Stromal cell of bone marrow (primary cell): Measurements from ENCODE around the gene OR10A2.
"Not testable (repeated sequence)": the region's sequence is repeated elsewhere in the genome, so short reads cannot be mapped to it uniquely, and the experiment has no call there.

Source experiments
- DNase-seq: peaks from one replicate; pipeline ENCODE4 v3.0.0-alpha.2; 2012; ENCODE audit warnings: low read depth

Gene OR10A2

DNA sequence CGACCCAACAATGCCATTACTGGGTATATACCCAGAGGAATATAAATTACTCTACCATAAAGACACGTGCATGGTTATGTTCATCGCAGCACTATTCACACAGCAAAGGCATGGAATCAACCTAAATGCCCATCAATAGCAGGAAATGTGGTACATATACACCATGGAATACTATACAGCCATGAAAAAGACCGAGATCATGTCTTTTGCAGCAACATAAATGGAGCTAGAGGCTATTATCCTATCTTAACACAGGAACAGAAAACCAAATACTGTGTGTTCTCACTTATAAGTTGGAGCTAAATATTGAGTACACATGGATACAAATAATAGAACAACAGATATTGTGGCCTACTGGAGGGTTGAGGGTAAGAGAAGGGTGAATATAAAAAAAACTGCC, 26.0 kb downstream of the OR10A2 start:
- no peak for DNase-seq

- DNase-seq, result no peak
These were observed 27.0 kb downstream of the OR10A2 start for GRCh38 chr11:6889835-6890234.

- DNase-seq, result no peak
These were observed 29.5 kb downstream of the OR10A2 start, which contains the start of gene OR2D2 for GRCh38 chr11:6892400-6892799. Gene OR2D2 (minus strand): TSS chr11:6892500. CDS start chr11:6892500, 0 bp downstream.

DNA sequence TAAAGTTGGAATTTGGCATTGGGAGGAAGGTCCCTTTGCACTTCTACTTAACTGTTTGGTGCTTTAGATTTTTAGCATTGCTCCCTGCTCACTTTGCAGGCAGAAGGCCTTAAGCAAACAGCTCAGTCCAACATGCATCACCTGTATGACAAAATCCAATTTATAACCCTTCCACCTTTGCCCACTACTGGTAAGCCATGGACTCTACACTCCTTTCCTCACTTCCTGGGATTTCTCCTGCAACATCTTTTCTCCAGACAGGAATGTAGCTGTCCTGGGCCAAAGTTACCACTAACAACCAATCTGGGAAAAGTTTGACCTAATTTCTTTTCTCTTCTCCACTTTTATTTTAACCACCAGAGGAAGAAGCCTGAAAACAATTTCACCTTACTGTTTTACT, 31.2 kb downstream of the OR10A2 start:
- no peak for DNase-seq

DNA sequence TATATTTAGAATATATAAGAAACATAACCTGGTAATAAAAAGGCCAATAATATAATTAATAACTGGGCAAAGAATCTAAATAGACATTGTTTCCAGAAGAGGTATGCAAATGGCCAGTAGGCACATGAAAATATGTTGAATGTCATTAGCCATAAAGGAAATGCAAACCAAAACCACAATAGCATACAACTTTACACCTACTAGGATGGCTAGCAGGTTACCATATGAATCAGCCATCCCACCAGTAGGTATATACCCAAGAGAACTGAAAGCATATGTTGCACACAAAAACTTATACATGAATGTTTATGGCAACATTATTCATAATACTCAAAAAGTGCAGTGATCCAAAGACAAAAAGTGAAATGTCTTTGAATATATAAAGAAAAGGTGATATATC, 32.2 kb downstream of the OR10A2 start:
- no peak for DNase-seq

- no peak for DNase-seq
These were observed 36.1 kb downstream of the OR10A2 start for GRCh38 chr11:6898911-6899310.

- DNase-seq, result no peak
These were observed 37.6 kb downstream of the OR10A2 start for GRCh38 chr11:6900327-6900999.

GRCh38 chr11:6904804-6905203, 41.9 kb downstream of the OR10A2 start:
- not testable (repeated sequence) for DNase-seq

DNA sequence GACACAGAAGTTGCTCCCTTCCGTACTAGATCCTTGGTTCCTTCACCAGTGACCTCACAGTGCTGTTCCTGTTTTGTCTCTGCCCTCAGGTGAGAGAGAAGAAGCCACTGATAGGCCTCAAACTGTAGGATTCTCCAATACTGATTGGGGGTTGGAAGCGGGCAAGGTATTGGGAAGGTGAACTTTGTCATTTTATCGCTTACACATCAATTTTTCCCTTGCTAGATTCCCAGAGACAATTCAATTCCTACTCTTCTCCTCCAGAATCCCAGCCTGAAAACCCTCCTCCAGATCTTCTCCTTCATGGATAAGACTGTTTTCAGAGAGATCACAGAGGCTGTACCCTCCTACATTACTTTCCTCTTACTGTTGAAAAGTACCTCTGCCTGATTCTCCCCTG, 48.5 kb downstream of the OR10A2 start:
- DNase-seq, result no peak

GRCh38 chr11:6911948-6912347, 49.1 kb downstream of the OR10A2 start:
- peak; percentile 19 for DNase-seq

GRCh38 chr11:6919698-6920097, 56.8 kb downstream of the OR10A2 start:
- DNase-seq, result no peak

DNA sequence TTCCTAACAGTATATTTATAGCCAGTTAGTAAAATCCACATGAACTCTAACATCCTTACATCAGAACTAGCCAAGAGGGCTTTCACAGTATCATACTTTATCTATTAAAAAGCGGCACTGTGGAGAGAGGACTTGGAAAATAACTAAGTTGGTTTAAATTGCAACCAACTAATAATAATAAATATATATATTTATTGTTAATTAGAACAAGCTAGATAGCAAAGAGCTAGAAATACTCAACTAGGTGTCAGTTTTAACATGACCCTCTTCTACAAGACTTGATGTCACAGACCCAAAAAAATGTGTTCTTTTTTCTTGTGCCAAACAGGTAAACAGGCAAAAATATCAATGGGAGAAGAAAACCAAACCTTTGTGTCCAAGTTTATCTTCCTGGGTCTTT, 57.8 kb downstream of the OR10A2 start, which contains the start of gene OR2D3:
Gene OR2D3, plus strand, starts transcription at position 301 of the 400 bp plus-strand sequence. Its CDS starts 0 bp downstream, at position 301.
- DNase-seq, result no peak
